ENCODE data around the gene TMEM134.

DNA sequence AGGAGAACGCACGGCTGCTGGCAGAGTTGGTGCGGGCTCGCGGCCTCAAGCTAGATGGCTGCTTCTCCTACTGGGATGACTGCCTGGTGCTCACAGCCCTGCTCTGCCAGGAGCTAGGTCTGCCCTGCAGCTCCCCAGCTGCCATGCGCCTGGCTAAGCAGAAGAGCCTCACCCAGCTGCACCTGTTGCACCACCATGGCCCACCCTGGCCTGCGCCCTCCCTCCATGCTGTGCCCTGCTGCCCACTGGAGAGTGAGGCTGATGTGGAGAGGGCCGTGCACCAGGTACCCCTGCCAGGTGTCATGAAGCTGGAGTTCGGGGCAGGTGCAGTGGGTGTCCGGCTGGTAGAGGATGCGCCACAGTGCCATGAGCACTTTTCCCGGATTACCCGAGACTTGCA is 45.6 kb downstream of the TMEM134 start:
- no peak for TF ChIP-seq CTCF (IDR thresholded peaks at IDR 0.05)
- TF ChIP-seq POLR2A (IDR thresholded peaks at IDR 0.05): no peak

All from Peyer's patch (tissue), 4 donors.